Naive thymus-derived CD4-positive, alpha-beta T cell (primary cell): Measurements from ENCODE around the gene UPK3B. TPM values are rescaled to one million over a fixed set of nuclear protein-coding genes. Genes with fewer than 3 reads are reported as not detected.
"Not testable (repeated sequence)": the region's sequence is repeated elsewhere in the genome, so short reads cannot be mapped to it uniquely, and the experiment has no call there.

ENCODE experiments used
- ATAC-seq: fragments of 150-1000 bp; cut with Tn5 transposase; 2 replicates; pipeline ENCODE4 v1.10.0; 2021; ENCODE audit warnings: mild to moderate bottlenecking, moderate library complexity
- CTCF ChIA-PET: fragments of 350-600 bp; sonication (Branson Sonifier 250); formaldehyde crosslinking; loops from one replicate; lab custom pipeline; 2021; ENCODE audit warnings: antibody characterized with exemption; lab: Charles Lee
- POLR2A ChIA-PET: fragments of 350-600 bp; sonication (Branson Sonifier 250); formaldehyde crosslinking; loops from one replicate; lab custom pipeline; 2021; ENCODE audit warnings: antibody characterized with exemption, inconsistent platforms; lab: Charles Lee
- DNase-seq, 9 donors: peaks; one replicate each; pipeline versions ENCODE4 v3.0.0 to v3.0.0-alpha.2; 2020 to 2022; ENCODE audit warnings: mixed read lengths in 1 of 9
- H3K27ac ChIP-seq: one replicate; pipeline ENCODE4 v1.7.0; 2013; ENCODE audit warnings: mild to moderate bottlenecking, low read depth, low read length, moderate library complexity
- H3K27me3 ChIP-seq, 2 donors: one replicate each; pipeline ENCODE4 v1.7.0; 2013; ENCODE audit warnings: low read length in 2 of 2, mild to moderate bottlenecking in 2 of 2, moderate library complexity in 2 of 2; ENCODE audit not compliant: control insufficient read depth in 2 of 2, insufficient read depth in 2 of 2
- H3K36me3 ChIP-seq, 3 experiments: 1 replicate in 2 of 3; 2 replicates in 1 of 3; pipeline ENCODE4 v1.7.0; 2013; ENCODE audit warnings: low read length in 3 of 3, mild to moderate bottlenecking in 3 of 3, moderate library complexity in 1 of 3; ENCODE audit not compliant: insufficient read depth in 3 of 3, control insufficient read depth in 2 of 3
- H3K4me1 ChIP-seq, 2 donors: one replicate each; pipeline ENCODE4 v1.7.0; 2013; ENCODE audit warnings: low read length in 2 of 2, mild to moderate bottlenecking in 2 of 2, moderate library complexity in 1 of 2; ENCODE audit not compliant: control insufficient read depth in 2 of 2, insufficient read depth in 2 of 2
- H3K4me3 ChIP-seq: 2 replicates; pipeline ENCODE4 v1.7.0; 2013; ENCODE audit warnings: mild to moderate bottlenecking, low read length
- H3K9me3 ChIP-seq, 3 experiments: 1 replicate in 2 of 3; 2 replicates in 1 of 3; pipeline ENCODE4 v1.7.0; 2013; ENCODE audit warnings: low read length in 3 of 3; ENCODE audit not compliant: control insufficient read depth in 2 of 3
- H3K27ac Mint-ChIP-seq, 9 donors: one replicate each; pipeline ENCODE4 v1.8.0; 2020 to 2022; ENCODE audit warnings: mixed read lengths in 9 of 9, mild to moderate bottlenecking in 8 of 9, moderate library complexity in 5 of 9, inconsistent platforms in 2 of 9
- H3K27me3 Mint-ChIP-seq, 5 donors: one replicate each; pipeline ENCODE4 v1.8.0; 2021 to 2022; ENCODE audit warnings: mixed read lengths in 5 of 5, mild to moderate bottlenecking in 1 of 5
- H3K36me3 Mint-ChIP-seq, 5 donors: one replicate each; pipeline ENCODE4 v1.8.0; 2020 to 2022; ENCODE audit warnings: mixed read lengths in 5 of 5, mild to moderate bottlenecking in 3 of 5, inconsistent platforms in 1 of 5
- H3K4me1 Mint-ChIP-seq, 7 donors: one replicate each; pipeline ENCODE4 v1.8.0; 2020 to 2022; ENCODE audit warnings: mixed read lengths in 7 of 7, mild to moderate bottlenecking in 3 of 7, inconsistent platforms in 1 of 7
- H3K4me3 Mint-ChIP-seq, 10 donors: one replicate each; pipeline ENCODE4 v1.8.0; 2020 to 2022; ENCODE audit warnings: mild to moderate bottlenecking in 10 of 10, mixed read lengths in 10 of 10, moderate library complexity in 6 of 10, inconsistent platforms in 2 of 10
- H3K9me3 Mint-ChIP-seq, 11 donors: one replicate each; pipeline ENCODE4 v1.8.0; 2020 to 2022; ENCODE audit warnings: mixed read lengths in 11 of 11, mild to moderate bottlenecking in 4 of 11, inconsistent platforms in 1 of 11, moderate library complexity in 1 of 11
- intact Hi-C, 2 donors: fragments of 100-400 bp; cut with micrococcal nuclease; formaldehyde crosslinking; loops; one replicate each; pipeline ENCODE4 v1.15.1; 2023
- polyA plus RNA-seq, 2 donors: library from polyadenylated mRNA; unstranded; fragments of 300-500 nt; fragmentation: Illumina TruSeq; gene quantifications; one replicate each; pipeline ENCODE4 v1.2.3, GENCODE V29; 2021
- total RNA-seq, 6 experiments: library from RNA in 5 of 6; stranded (reverse) in 5 of 6; gene quantifications; 1 replicate in 5 of 6; 2 replicates in 1 of 6; pipeline ENCODE4 v1.2.3 and lab custom pipeline; 2021 to 2026

UPK3B gene
- total and polyA plus RNA-seq, 7 experiments from 2014 or later: 2.6 to 7.3 (median 5.2) TPM; not detected in 2

- POLR2A ChIA-PET, H3K4me1 ChIP-seq, CTCF ChIA-PET, H3K9me3 Mint-ChIP-seq, H3K27me3 Mint-ChIP-seq, H3K4me1 Mint-ChIP-seq, H3K27me3 ChIP-seq, intact Hi-C loops, H3K4me3 Mint-ChIP-seq, H3K27ac Mint-ChIP-seq, H3K4me3 ChIP-seq, DNase-seq, H3K9me3 ChIP-seq, H3K27ac ChIP-seq, ATAC-seq: not testable (repeated sequence)
- H3K36me3 Mint-ChIP-seq: peaks cover 0 to 15% (median 0%) of the 10 kb centered on the region in 5 donors
- peaks cover 0 to 15% (median 0%) of the 10 kb centered on the region in 3 experiments for H3K36me3 ChIP-seq
These were observed 8.1 kb upstream of the UPK3B start for GRCh38 chr7:76502224-76502623.

- ATAC-seq, H3K4me3 ChIP-seq, H3K4me3 Mint-ChIP-seq, H3K9me3 ChIP-seq, H3K4me1 ChIP-seq, intact Hi-C loops, DNase-seq, H3K27ac ChIP-seq, H3K27me3 ChIP-seq, H3K27ac Mint-ChIP-seq, H3K9me3 Mint-ChIP-seq, CTCF ChIA-PET, H3K4me1 Mint-ChIP-seq, H3K27me3 Mint-ChIP-seq, POLR2A ChIA-PET: not testable (repeated sequence)
- H3K36me3 ChIP-seq: peaks cover 0 to 15% (median 0%) of the 10 kb centered on the region in 3 experiments
- H3K36me3 Mint-ChIP-seq: peaks cover 0 to 15% (median 0%) of the 10 kb centered on the region in 5 donors
These were observed 7.5 kb upstream of the UPK3B start for GRCh38 chr7:76502836-76503235.

- POLR2A ChIA-PET, H3K27me3 ChIP-seq, H3K9me3 Mint-ChIP-seq, CTCF ChIA-PET, intact Hi-C loops, H3K4me1 ChIP-seq, H3K27ac ChIP-seq, H3K4me3 Mint-ChIP-seq, H3K4me3 ChIP-seq, H3K27me3 Mint-ChIP-seq, H3K27ac Mint-ChIP-seq, H3K4me1 Mint-ChIP-seq, DNase-seq, ATAC-seq, H3K9me3 ChIP-seq: not testable (repeated sequence)
- peaks cover 0 to 15% (median 0%) of the 10 kb centered on the region in 3 experiments for H3K36me3 ChIP-seq
- H3K36me3 Mint-ChIP-seq: peaks cover 0 to 15% (median 0%) of the 10 kb centered on the region in 5 donors
These were observed 7.1 kb upstream of the UPK3B start for GRCh38 chr7:76503244-76503643.

DNA sequence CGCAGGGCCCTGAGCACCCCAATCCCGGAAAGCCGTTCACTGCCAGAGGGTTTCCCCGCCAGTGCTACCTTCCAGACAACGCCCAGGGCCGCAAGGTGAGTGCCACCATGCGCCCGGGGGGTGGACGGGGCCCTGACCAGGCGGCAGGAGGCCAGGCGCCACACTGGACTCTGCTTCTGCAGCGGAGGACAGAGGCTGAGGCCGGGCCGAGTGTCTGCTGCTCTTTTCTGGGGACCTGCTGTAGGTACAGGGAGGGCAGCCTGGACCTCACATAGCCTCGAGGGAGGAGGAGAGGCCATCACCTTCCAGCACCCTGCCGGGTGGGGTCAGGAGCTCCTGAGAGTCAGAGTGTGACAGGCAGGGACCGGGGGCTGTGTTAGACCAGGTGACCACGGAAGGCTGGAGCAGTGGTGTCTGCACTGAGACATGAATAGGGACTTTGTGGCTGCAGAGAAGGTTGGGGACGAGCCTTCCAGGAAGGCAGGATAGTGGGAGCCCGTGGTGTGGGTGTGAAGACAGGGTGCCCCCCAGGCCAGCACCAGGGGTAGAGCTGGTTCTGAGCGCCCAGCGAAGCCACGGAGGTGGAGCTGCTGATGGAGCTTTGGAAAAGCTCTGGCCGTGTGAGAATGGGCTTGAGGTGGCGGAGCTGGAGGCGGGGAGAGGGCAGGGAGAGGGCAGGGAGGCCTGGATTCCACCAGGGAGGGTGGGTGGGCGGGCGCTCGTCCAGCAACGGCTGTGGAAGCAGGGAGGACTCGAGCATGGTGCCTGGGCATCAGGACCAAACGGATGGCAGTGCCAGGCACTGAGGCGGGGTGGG lies 5.8 kb upstream of the UPK3B start:
- H3K4me1 ChIP-seq, H3K9me3 ChIP-seq, DNase-seq, H3K27me3 ChIP-seq, H3K4me3 ChIP-seq, H3K27me3 Mint-ChIP-seq, POLR2A ChIA-PET, ATAC-seq, H3K4me1 Mint-ChIP-seq, H3K4me3 Mint-ChIP-seq, CTCF ChIA-PET, H3K9me3 Mint-ChIP-seq, intact Hi-C loops, H3K27ac ChIP-seq: not testable (repeated sequence)
- H3K36me3 Mint-ChIP-seq: peaks cover 0 to 15% (median 0%) of the 10 kb centered on the region in 5 donors
- peak overlapping the region in 1 of 9 donors; percentile 68 for H3K27ac Mint-ChIP-seq
- H3K36me3 ChIP-seq: peaks cover 0 to 15% (median 0%) of the 10 kb centered on the region in 3 experiments

- peaks cover 0 to 15% (median 0%) of the 10 kb centered on the region in 3 experiments for H3K36me3 ChIP-seq
- ChIA-PET CTCF (no interaction called here), POLR2A (no interaction called here)
- H3K27ac ChIP-seq: no peak overlapping the region
- intact Hi-C loops: no loop called here
- H3K4me3 ChIP-seq: no peak overlapping the region
- no peaks in the 10 kb centered on the region for H3K4me1 ChIP-seq
- ATAC-seq: no peak
- Mint-ChIP-seq H3K27ac (no peak overlapping the region), H3K4me1 (peaks cover 0 to 5% (median 0%) of the 10 kb centered on the region in 7 donors), H3K9me3 (peaks cover 0 to 3% (median 0%) of the 10 kb centered on the region in 11 donors), H3K4me3 (no peak overlapping the region), H3K27me3 (no peaks in the 10 kb centered on the region), H3K36me3 (peaks cover 0 to 15% (median 0%) of the 10 kb centered on the region in 5 donors)
- H3K27me3 ChIP-seq: no peaks in the 10 kb centered on the region
- H3K9me3 ChIP-seq: no peaks in the 10 kb centered on the region
- DNase-seq: no peak
These were observed 4.9 kb upstream of the UPK3B start for GRCh38 chr7:76505168-76506080.

DNA sequence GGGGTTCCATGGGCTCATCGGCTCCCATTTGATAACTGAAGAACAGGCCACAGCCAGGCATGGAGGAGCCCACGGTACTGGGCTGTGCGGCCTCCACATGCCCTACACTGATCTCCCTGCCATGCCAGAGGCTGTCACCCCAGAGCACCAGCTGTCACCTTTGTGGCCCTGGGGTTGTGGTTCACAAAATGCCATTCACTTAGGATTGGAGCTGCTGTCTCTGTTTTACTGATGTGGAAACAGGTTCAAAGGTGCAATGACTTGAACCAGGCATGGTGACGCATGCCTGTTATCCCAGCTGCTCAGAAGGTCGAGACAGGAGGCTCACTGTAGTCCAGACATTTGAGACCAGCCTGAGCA lies 4.3 kb upstream of the UPK3B start:
- ATAC-seq (no peak), DNase-seq (no peak)
- peaks cover 0 to 15% (median 0%) of the 10 kb centered on the region in 5 donors for H3K36me3 Mint-ChIP-seq
- H3K27me3 ChIP-seq: no peaks in the 10 kb centered on the region
- CTCF ChIA-PET: no interaction called here
- POLR2A ChIA-PET: no interaction called here
- no peak overlapping the region for H3K4me3 Mint-ChIP-seq
- H3K4me1 ChIP-seq: no peaks in the 10 kb centered on the region
- H3K27ac ChIP-seq: no peak overlapping the region
- H3K4me1 Mint-ChIP-seq: peaks cover 0 to 5% (median 0%) of the 10 kb centered on the region in 7 donors
- no peaks in the 10 kb centered on the region for H3K27me3 Mint-ChIP-seq
- peaks cover 0 to 3% (median 0%) of the 10 kb centered on the region in 11 donors for H3K9me3 Mint-ChIP-seq
- H3K9me3 ChIP-seq: no peaks in the 10 kb centered on the region
- peaks cover 0 to 15% (median 0%) of the 10 kb centered on the region in 3 experiments for H3K36me3 ChIP-seq
- no peak overlapping the region for H3K4me3 ChIP-seq
- intact Hi-C loops: no loop called here
- H3K27ac Mint-ChIP-seq: no peak overlapping the region
